IPS-NIHi7 (cell line): Measurements from ENCODE around the gene TEP1.
"Not testable (repeated sequence)": the region's sequence is repeated elsewhere in the genome, so short reads cannot be mapped to it uniquely, and the experiment has no call there.

Experiments used
- DNase-seq: peaks from one replicate; pipeline ENCODE4 v3.0.0; 2012; ENCODE audit warnings: mixed read lengths; ENCODE audit errors: extremely low spot score

The TEP1 gene

GRCh38 chr14:20386276-20386855, 26.9 kb downstream of the TEP1 start:
- DNase-seq, result no peak

- no peak for DNase-seq
These were observed 28.4 kb downstream of the TEP1 start for GRCh38 chr14:20384886-20385285.

- DNase-seq, result no peak
These were observed 29.0 kb downstream of the TEP1 start for GRCh38 chr14:20384321-20384720.

GRCh38 chr14:20383636-20384035, 29.7 kb downstream of the TEP1 start:
- no peak for DNase-seq

- DNase-seq, result no peak
These were observed 30.3 kb downstream of the TEP1 start for GRCh38 chr14:20383032-20383431.

- no peak for DNase-seq
These were observed 30.8 kb downstream of the TEP1 start for GRCh38 chr14:20382526-20382925.

- DNase-seq, result no peak
These were observed 32.0 kb downstream of the TEP1 start for GRCh38 chr14:20381341-20381740.

GRCh38 chr14:20380681-20381080, 32.6 kb downstream of the TEP1 start:
- DNase-seq, result no peak

- DNase-seq, result no peak
These were observed 33.6 kb downstream of the TEP1 start for GRCh38 chr14:20379743-20380142.

- DNase-seq, result no peak
These were observed 36.1 kb downstream of the TEP1 start for GRCh38 chr14:20377171-20377570.

- no peak for DNase-seq
These were observed 37.2 kb downstream of the TEP1 start for GRCh38 chr14:20376071-20376588.

GRCh38 chr14:20375471-20375870, 37.8 kb downstream of the TEP1 start:
- no peak for DNase-seq

- no peak for DNase-seq
These were observed 40.5 kb downstream of the TEP1 start for GRCh38 chr14:20372796-20373195.

- no peak for DNase-seq
These were observed 47.4 kb downstream of the TEP1 start for GRCh38 chr14:20365928-20366327.

GRCh38 chr14:20358474-20358873, 54.8 kb downstream of the TEP1 start:
- DNase-seq, result not testable (repeated sequence)

- no peak for DNase-seq
These were observed 56.9 kb downstream of the TEP1 start for GRCh38 chr14:20356422-20356821.

- DNase-seq, result no peak
These were observed 62.4 kb downstream of the TEP1 start for GRCh38 chr14:20350860-20351259.

GRCh38 chr14:20350282-20350681, 63.0 kb downstream of the TEP1 start:
- no peak for DNase-seq

- no peak for DNase-seq
These were observed 65.6 kb downstream of the TEP1 start for GRCh38 chr14:20347747-20348146.

- DNase-seq, result no peak
These were observed 66.6 kb downstream of the TEP1 start for GRCh38 chr14:20346713-20347112.

- DNase-seq, result no peak
These were observed 67.9 kb downstream of the TEP1 start for GRCh38 chr14:20345366-20345765.

- DNase-seq, result no peak
These were observed 69.5 kb downstream of the TEP1 start for GRCh38 chr14:20343862-20344220.

GRCh38 chr14:20343092-20343861, 70.0 kb downstream of the TEP1 start, which contains the start of gene PARP2:
TSS of gene PARP2 (plus strand) at chr14:20343635. CDS start at chr14:20343642, 7 bp downstream.
- DNase-seq, result peak; percentile 96
